HG03575 (cell line): ENCODE measurements around the gene PTRHD1.

Experiments used
- ATAC-seq: cut with Tn5 transposase; IDR thresholded peaks from one replicate; pipeline ENCODE4 v1.9.1; 2021; ENCODE audit not compliant: unreplicated experiment, insufficient number of reproducible peaks, low FRiP score; ENCODE audit errors: extremely low read depth

Gene PTRHD1

DNA sequence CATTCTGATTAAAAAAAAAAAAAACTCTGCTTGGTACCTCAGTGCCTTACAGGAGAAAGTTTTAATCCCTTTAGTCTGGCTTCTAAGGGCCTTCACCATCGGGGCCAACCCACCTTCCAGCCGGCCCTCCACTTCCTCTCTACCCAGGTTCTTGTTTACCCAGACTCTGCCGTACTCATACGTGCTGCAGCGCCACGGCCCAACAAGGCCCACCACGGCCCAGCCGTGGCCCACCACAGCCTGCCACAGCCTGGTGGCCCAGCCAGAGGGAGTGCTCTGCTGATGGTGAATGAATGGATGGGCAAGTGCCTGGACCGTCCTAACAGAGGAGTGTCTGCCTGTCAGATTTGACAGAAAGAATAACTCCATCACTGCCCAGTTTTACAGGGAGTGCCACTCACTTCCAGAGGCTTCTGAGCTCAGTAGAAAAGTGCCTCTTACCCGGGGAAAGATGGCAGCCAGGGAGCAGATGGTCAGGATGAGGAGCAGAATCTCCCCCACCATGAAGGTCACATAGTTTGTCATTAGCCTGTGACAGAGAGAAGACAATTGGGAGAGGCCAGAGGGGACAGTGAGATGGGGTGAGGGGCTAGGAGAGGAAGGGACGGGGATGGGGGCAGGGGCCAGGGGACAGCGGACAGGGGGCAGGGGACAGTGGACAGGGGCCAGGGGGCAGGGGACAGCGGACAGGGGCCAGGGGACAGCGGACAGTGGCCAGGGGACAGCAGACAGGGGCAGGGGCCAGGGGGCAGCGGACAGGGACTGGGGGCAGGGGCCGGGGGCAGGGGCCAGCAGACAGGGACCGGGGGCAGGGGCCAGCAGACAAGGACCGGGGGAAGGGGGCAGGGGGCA is 38.3 kb upstream of the PTRHD1 start:
- ATAC-seq = no peak

DNA sequence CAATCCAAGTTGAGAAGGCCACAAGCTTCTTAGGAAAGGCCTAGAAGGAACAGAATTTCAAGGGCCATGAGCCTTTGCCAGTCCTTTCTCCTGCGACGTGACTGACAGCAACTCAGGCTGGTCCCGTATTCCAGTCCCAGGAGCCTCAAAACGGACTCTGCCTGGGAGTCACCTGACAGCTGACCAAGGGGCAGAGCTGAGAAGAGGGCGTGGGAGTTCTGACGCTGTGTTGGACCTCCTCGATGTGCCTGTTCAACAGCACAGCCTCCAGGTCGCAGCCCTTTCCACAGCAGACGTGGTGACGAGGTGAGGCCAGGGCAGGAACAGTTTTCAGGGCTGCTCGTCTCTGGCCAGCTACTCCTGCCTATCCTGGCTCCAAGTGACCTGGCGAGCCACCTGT is 37.6 kb upstream of the PTRHD1 start:
- ATAC-seq = no peak

DNA sequence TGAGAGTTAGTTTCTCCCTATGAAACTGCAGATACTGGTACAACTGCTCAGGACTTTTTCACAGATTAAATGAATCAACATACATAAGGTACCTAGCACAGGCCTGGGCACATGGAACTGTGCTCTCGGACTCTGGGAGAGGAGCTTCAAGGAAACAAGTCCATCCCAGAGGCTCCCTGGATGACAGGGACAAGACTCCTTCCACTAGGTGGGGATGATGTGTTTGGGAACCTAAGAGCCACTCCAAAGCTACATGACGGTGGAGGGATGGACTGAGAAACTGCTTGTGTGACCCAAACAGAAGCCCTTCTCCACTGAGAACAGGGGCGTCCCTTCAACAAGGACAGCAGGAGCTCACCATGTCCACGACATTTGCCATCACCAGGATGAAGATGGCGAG is 37.2 kb upstream of the PTRHD1 start:
- no peak for ATAC-seq

DNA sequence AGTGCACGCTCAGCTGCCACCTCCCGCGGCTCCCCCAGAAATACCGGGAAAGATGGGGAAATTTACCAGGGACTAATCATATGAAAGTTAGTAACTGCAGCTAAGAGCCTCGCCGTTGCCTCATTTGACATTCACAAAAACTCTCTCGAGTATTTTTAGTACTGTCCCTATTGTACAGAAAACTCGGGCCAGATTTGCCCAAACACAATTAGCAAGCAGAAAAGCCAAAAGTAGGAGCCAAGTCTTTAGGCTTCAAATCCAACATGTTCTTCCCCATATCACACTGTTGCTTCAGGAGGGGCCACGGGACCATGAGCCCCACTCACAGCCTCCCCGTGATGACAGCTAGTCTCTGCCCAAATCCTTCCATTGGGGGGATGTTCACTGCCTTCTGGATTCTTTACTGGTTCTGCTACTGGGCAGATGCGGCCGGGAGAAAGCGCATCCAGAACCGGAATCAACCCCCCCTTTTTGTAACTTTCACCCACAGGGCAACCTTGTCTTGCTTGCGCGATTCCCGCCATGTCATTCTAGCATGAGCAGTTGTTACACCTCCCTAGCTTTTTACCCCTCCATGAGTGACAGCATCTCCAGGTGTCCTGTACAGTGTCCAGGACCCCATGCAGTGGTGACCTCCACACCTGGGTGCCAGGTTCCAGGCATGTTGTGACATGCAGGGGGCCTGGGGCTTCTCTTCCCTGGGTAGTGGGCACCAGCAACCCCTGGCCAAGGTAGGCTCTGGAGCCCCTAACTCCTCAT is 35.2 kb upstream of the PTRHD1 start:
- no peak for ATAC-seq

DNA sequence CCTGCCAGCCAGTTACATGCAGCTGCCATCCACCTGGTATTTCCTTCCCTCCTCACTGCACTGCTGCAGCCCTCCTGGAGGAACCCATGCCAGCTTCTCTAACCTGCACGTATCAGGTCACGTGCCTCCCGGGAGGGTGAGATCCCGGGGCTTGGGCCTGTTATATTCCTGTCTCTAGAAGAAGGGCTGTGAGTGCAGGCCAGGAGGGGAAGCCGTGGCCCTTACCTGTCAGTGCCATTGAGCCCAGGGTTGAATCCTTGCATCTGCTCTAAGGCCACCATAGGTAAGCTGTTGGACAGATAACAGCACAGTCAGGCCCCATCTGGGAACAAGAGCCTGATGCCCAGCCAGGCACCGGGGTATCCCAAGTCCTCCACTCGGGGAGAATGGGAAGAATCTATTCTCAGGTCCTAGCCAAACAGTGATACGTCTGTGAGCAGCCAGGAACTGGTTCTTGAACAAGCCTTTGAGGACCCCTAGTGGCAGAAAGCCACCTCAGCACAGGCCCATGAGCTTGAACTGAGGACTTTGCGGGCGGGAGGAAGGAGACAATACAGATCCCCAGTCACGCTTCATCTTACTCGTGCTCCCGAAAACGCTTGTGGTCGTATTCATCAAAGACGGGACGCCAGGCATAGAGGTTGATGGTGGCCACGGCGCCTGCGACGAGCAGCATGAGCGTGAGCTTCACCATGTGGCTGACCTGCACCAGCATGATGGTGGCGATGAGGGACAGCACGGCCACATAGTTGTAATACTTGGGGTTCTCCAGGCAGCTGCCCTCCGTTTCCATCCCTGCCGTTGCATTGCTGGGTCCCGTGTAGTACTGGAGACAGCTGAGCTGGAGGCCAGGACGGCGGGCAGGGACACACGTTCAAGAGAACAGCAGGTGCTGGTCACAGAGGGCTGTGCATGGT is 34.4 kb upstream of the PTRHD1 start:
- ATAC-seq = no peak

DNA sequence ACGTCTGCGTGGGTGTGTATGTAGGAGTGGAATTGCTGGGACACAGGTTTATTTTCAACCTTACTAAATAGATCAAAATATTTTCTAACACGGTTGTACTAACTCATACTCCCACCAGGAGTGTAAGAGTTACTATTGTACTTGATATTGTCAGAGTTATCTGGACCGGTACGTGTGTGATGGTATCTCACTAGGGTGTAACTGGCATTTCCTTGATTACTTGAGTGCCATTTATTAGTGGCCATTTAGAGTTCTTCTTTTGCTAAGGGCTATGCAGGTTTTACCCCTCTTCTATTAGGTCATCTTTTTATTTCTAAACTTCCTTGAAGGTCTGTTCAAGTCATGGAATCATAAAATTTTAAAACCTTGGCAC is 33.6 kb upstream of the PTRHD1 start:
- no peak for ATAC-seq

DNA sequence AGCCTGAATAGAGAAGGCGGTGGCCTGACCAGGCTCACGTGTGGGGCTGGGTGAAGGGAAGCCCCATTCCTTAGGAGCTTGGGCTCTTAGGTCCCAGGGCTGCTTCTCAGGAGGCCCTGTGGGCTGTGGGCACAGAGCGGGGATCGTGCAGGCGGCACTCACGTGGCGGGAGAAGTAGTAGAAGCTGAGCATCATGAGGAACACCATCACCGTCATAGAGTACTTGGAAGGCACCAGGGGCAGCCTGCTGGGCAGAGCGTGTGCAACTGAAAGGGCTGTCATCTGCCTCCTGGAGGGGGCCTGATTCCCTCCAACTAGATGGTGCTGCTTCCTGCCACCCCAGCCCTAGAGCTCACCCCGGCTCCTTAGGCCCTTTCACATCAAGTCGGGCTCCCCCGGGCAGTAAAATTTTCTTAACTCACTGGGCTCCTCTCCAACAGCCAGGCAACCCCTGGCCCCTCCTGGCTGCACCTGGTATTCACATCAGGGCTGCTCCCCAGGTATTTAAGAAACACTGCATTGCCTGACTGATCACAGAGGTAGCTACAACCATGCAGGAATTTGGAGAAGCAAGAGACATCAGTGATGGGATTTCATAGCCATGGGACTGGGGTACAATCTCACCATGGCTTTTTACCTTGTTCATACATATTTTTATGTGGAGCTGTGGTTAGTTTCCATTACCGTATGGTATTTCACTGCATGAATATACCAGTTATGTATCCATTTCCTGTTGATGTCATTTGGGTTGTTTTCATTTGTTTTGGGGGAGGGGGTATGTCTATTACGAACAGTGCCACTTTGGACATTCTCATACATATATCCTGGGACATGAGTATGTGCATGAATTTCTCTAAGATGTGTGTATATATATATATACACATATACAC is 32.9 kb upstream of the PTRHD1 start:
- ATAC-seq = no peak

DNA sequence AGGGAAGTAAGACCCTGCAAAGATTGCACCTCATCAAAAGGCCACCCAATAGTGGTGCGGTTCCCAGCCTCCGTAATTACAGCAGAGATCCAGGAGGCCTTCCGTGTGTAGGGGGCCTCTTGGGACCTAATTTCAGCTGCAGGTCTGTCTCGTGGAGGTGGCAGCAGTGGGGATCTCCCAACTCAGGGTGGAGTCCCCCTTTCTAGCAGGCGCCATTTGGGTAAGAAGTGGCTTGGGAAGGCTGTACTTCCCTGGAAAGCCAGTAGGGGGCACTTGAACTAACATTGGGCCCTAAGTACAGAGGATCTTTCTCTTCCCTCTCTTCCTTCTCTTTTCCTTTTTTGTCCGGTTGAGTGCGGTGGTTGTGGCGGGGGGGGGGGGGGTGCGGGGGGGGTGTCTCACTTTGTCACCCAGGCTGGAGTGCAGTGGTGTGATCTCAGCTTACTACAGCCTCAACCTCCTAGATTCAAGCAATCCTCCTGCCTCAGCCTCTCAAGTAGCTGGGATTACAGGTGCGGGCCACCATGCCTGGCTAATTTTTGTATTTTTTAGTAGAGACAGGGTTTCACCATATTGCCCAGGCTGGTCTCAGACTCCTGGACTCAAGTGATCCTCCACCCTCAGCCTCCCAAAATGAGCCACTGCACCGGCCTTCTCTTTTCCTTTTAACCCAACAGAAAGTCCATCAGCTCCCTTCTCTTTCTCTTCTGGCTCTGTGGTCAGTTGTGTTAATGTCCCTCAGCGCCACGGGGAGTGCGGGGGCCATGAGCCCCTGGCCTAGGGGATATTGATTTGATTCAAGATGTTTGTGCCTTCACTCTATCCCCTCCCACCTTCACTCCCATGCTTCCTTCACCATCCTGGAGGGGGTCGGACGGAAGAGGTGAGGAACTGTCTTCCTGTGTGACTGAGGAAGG is 32.0 kb upstream of the PTRHD1 start:
- no peak for ATAC-seq

DNA sequence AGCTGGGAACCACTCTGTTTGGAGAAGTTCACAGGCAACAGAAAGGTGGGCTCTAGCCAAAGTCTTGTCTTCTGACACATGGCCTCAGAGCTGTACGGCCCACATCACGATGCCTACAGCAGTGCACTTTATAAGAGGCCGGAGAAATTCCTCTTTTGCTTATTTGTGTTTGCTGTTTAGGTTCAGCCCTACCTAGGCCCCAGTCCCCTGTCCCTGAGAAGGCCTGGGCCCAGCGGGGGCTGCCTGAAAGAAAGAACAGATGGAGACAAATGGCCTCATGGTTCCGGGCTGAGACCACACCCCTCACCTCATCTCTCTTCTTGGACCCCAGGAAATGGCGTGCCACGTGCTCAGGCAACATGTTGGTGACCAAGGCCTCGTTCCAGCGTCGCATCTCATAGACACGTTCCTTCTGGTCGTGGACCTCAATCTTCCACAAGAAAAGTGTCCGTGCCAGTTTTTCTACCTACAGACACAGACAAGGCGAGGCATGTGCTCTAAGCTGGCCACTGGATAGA is 30.9 kb upstream of the PTRHD1 start:
- no peak for ATAC-seq

DNA sequence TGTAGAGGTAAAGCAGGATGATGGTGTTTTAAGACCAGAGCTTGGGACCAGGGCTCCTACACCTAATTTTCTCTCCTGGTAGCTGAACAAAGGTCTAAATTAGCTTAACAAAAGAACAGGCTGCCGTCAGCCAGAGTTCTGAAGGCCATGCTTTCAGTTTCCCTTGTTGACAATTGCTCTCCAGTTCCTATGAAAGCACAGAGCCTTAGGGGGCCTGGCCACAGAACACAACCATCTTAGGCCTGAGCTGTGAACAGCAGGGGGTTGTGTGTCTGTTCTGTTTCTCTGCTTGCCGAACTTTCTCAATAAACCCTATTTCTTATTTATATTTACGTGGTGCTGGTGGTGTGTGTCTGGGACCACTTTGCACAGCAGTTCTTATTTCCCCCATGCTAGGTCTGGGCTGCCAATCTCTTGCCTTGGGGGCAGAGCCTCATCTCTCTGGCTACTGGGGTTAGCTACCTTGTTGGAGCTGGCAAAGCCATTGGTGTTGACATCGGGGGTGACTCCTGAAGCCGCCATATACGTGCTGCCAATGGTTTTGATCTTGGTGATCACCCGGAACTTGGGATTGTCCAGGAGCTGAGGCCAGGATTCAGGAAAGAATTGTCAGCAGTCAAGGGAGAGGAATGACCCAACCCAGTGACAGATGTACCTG is 29.0 kb upstream of the PTRHD1 start:
- no peak for ATAC-seq

DNA sequence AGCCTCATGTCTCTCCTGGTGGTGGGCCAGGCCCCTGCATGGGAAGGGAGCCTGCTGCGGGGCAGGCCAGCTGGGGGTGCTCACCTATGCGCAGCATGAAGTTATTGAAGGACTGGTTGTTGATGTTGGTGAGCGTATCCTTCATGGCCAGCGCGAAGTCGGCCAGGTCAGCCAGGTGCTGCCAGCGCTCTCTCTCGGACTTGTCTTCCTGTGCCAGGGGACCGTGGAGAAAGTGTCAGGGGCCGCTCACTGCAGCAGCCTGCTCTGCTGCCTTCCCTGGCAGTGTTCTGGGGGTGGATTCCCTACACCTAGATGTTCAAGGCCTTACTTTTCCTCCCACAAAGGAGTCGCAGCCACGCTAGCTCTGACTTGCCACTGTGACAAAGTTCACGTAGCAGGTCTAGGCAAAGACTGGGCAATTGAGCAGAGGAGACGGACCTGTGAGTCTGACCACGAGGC is 28.3 kb upstream of the PTRHD1 start:
- no peak for ATAC-seq

DNA sequence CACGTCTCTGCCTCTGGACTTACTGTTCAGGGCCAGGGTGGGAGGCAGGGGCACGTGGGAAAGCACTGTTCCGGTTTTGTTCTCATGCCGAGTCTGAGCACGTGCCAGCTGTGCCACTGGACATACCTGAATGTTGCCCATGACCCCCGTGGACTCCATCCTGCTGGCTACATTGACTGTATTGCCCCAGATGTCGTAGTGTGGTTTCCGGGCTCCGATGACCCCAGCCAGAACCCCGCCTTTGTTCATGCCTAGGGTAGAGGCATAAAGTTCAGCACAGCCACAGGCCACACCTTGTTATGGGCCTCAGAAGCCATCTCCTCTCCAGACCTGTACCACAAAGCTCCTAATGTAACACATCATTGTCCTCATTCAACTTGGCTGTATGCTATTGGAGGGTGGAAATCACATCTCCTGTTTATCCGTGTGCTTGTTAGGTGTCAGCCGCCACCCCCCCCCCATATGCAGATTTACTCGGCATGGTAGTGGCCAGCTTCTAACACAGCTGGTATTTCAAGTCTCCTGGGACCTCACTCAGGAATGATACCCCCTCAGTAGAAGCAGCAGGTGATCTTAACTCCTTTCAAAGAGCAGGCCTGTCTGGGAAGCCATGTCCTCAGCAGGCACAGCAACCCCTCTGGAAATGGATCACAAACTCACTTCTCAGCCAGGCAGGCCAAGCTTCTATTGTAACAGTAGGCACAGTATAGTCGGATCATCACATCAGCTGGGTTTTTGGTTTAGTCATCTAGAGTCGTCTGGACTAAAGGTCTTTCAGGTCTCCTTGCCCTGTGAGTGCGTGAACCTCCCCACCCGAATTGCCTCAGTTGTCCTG is 27.6 kb upstream of the PTRHD1 start:
- ATAC-seq = no peak

DNA sequence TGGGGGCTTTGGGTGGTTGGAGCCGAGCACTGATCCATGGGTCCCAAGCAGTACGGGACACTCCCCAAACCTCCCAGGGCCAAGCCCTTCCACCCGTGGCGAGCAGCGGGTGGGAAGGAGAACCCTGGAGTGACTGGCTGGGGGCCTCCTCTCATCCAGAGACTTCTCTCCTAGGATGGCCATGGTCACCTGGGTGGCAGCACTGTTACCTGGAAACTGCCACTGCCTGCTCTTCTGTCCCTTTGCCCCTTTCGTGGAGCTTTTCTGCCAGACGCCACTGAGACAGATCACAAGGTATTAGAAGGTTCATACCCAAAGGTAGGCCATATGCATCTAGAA is 27.0 kb upstream of the PTRHD1 start:
- no peak for ATAC-seq

DNA sequence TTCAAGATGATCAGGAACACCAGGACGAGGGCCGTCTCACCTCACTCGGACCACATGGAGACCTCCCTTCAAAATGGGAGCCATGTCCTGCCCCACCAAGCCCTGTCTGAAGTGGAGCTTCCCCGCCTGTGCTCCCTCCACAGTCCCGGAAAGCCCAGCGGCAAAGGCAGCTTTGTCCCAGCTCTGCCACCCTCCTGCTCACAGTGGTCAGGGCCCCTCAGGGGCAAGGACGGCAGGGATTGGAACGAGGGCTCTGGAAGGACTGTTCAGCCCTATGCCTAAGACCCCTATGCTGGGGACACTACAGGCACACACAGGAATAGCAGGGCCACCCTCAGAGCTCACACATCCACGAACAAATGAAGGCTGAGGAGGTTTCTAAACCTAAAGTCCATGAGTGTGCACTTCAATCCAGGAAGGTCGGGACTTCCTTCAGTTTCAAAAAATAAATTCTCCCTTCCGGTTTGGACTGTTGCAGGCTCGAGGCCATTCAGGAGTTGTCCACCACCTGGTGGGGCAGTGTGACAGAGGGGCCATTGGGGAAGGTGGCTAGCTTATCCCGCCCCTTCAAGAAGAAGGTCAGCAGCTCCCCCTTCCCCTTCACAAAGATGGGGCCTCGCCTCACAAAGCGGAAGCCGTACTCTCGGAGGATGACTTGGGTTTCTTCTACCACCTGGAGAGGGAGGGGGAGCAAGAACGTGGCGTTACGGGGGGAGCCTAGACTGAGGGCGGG is 26.4 kb upstream of the PTRHD1 start:
- ATAC-seq = no peak

DNA sequence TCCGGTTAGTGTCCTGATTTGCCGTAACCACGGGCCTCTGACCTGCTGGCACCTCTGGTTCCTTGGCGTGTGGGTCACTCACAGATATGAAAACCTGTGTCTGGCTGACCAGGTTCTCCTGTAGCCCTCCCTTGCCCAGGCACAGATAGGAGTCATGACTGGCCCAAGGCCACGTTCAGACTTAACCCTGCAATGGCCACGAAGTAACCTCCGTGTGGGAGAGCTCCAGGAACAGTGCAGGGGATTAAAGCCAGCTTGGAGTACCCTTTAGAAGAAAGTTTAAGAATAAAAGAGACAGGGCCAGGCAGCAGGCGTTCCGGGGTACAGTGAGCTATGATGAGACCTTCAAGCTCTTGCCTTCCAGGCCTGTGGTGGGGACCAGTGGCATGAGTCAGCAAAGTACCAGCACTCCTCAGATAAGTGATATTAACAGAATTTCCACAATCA is 25.6 kb upstream of the PTRHD1 start:
- ATAC-seq = no peak
